ENCODE measurements around the gene MAPK12. TPM values are rescaled to one million over a fixed set of nuclear protein-coding genes. Genes with fewer than 3 reads are reported as not detected.

The MAPK12 gene
- total RNA-seq, 4 donors from 2014 or later: 10.3 to 41.4 (median 28.3) TPM

DNA sequence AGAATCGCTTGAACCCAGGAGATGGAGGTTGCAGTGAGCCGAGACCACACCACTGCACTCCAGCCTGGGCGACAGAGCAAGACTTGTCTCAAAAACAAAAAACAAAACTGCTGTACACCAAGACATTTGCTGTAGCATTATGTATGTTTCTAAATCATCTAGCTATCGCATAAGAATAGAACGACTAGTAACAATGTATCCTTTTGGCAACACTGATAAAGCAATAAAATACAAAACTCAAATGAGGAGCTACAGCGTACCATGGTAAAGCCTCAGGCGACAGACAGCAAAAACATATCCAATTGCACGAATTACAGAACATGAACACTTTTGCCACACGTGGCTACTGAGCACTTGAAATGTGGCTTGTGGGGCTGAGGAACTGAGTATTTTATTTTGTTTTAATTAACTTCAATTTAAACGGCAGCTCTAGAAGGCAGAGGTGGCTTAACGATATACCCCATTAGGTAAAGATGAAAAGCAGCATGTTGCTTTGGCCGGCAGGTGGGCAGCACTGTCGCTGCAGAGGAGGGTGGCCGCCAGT lies 19.0 kb downstream of the MAPK12 start:
- Histone ChIP-seq H3K36me3 (no peaks in the 10 kb centered on the region), H3K27me3 (no peaks in the 10 kb centered on the region), H3K4me1 (peaks cover 3 to 41% of the 10 kb centered on the region in 2 donors), H3K27ac (no peak overlapping the region), H3K9me3 (no peaks in the 10 kb centered on the region), H3K4me3 (peak overlapping the region; percentile 67 to 87)
- DNase-seq: no peak
- intact Hi-C loops (cut with DNase I; ENCODE audit: low total_unique reads): no loop called here
- no peak for TF ChIP-seq POLR2A (IDR thresholded peaks at IDR 0.05)
- TF ChIP-seq, protein P1, sequence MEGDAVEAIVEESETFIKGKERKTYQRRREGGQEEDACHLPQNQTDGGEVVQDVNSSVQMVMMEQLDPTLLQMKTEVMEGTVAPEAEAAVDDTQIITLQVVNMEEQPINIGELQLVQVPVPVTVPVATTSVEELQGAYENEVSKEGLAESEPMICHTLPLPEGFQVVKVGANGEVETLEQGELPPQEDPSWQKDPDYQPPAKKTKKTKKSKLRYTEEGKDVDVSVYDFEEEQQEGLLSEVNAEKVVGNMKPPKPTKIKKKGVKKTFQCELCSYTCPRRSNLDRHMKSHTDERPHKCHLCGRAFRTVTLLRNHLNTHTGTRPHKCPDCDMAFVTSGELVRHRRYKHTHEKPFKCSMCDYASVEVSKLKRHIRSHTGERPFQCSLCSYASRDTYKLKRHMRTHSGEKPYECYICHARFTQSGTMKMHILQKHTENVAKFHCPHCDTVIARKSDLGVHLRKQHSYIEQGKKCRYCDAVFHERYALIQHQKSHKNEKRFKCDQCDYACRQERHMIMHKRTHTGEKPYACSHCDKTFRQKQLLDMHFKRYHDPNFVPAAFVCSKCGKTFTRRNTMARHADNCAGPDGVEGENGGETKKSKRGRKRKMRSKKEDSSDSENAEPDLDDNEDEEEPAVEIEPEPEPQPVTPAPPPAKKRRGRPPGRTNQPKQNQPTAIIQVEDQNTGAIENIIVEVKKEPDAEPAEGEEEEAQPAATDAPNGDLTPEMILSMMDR (IDR thresholded peaks at IDR 0.05): no peak

DNA sequence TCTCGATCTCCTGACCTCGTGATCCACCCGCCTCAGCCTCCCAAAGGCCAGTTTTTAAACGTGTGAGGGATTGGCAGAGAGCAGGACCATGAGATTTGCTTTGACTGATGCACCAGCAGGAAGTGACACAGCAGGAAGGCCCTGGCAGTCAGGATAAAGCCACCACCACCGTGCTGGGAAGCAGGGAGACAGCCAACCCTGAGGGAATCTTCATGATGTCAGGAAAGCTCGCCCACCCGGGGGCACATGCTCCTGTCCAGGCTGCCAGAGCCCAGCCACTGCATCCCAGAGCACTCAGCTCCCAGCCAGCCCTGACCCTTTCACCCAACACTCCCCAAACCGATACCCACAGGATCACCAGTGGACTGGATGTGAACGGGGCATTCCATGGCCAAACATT lies 22.7 kb downstream of the MAPK12 start:
- H3K4me3 ChIP-seq: no peak overlapping the region
- TF ChIP-seq POLR2A (IDR thresholded peaks at IDR 0.05): no peak
- TF ChIP-seq, protein P1 (IDR thresholded peaks at IDR 0.05): no peak
- H3K4me1 ChIP-seq: peaks cover 3 to 24% of the 10 kb centered on the region in 2 donors
- no peaks in the 10 kb centered on the region for H3K27me3 ChIP-seq
- no peak overlapping the region for H3K27ac ChIP-seq
- DNase-seq: no peak
- no peaks in the 10 kb centered on the region for H3K9me3 ChIP-seq
- intact Hi-C loops (cut with DNase I; ENCODE audit: low total_unique reads): no loop called here
- H3K36me3 ChIP-seq: no peaks in the 10 kb centered on the region

DNA sequence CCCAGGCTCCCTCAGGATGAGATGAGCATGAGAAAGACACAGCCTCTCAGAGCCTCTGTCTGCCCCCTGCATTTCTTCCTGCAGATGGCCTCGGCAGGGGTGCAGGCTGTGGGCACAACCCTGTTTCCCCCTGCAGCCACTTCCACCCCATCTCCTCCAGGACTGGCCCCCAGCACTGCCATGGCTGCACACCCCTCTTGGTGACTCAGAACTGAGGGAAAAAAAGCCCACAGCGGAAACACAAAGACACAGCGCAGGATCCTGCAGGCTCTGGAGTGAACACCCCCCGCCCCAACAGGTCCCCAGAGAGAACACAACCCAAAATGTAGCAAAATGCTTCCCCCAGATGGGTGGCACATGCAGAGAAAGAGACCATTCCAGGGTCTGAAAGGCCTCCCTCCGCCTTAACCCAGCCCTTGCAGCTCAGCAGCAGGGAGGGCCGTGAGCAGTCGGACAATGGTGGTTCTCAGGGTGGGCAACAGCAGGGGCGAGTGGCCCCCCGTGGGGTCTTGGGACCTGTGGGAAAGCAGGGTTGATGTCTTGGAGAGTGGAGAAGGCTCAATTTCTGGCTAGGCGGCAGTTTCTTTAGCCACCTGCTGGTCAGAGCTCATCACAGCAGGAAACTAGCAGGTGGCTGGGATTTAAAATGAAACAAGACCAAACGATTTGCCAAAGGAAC lies 24.6 kb downstream of the MAPK12 start:
- Histone ChIP-seq H3K27me3 (no peaks in the 10 kb centered on the region), H3K36me3 (no peaks in the 10 kb centered on the region), H3K4me3 (no peak overlapping the region), H3K27ac (no peak overlapping the region), H3K9me3 (no peaks in the 10 kb centered on the region), H3K4me1 (peaks cover 0 to 7% of the 10 kb centered on the region in 2 donors)
- DNase-seq: no peak
- no peak for TF ChIP-seq POLR2A (IDR thresholded peaks at IDR 0.05)
- TF ChIP-seq, protein P1 (IDR thresholded peaks at IDR 0.05): no peak
- intact Hi-C loops (cut with DNase I; ENCODE audit: low total_unique reads): no loop called here

DNA sequence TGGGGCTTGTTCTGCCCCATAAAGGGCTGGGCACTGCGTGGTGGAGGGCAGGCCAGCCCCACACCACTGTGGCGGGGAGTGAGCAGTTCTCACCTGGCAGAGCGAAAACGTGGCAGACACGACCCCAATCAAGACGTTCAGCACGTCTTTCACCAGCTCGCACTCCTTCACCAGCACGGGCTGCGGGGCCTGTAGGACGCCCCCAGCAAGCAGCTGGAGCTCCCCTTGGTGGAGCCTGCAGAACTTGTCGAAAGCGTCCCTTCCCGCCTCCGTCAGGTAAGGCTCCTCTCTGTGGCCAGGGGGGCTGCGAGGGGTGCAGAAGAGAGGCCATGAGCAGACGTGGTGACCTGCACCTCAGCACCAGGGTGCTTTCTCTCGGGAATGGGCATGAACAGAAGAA lies 28.3 kb downstream of the MAPK12 start:
- H3K27me3 ChIP-seq: no peaks in the 10 kb centered on the region
- TF ChIP-seq POLR2A (IDR thresholded peaks at IDR 0.05): no peak
- TF ChIP-seq, protein P1 (IDR thresholded peaks at IDR 0.05): no peak
- no peak overlapping the region for H3K4me3 ChIP-seq
- no peaks in the 10 kb centered on the region for H3K36me3 ChIP-seq
- intact Hi-C loops (cut with DNase I; ENCODE audit: low total_unique reads): no loop called here
- no peak for DNase-seq
- H3K9me3 ChIP-seq: no peaks in the 10 kb centered on the region
- no peak overlapping the region for H3K27ac ChIP-seq
- H3K4me1 ChIP-seq: no peaks in the 10 kb centered on the region

DNA sequence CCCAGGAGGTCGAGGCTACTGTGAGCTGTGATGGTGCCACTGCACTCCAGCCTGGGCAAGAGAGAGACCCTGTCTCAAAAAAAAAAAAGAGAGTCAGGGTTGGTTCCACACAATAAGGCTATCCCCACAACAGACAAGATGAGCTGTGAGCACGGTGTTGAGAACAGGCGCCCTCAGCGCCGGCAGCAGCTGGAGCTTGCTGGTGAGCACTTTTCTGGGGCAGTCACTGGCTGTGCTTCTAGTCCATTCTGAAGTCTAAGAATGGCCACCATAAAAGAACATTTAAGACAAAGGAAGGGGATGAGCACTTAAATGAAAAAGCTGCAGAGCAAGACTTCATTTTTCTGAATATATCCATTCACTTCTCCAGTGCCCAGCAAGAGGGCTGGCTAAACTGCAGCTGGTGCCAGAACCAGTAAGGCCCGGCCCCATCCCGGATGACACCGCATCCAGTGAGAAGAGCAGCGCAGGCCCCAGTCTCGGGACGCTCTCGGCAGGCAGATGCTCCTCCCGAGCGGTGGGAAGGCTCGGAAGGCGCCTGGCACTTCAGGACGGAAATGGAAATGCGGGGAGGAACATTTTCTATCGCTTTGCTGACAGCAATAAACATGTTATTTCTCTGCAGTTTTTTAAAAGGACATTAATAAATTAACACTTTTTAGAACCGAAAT lies 28.9 kb downstream of the MAPK12 start:
- H3K27ac ChIP-seq: no peak overlapping the region
- H3K9me3 ChIP-seq: no peaks in the 10 kb centered on the region
- no peak for DNase-seq
- no peaks in the 10 kb centered on the region for H3K36me3 ChIP-seq
- H3K4me3 ChIP-seq: no peak overlapping the region
- intact Hi-C loops (cut with DNase I; ENCODE audit: low total_unique reads): no loop called here
- H3K27me3 ChIP-seq: no peaks in the 10 kb centered on the region
- TF ChIP-seq, protein P1 (IDR thresholded peaks at IDR 0.05): no peak
- TF ChIP-seq POLR2A (IDR thresholded peaks at IDR 0.05): no peak
- H3K4me1 ChIP-seq: no peaks in the 10 kb centered on the region
